NCI-H1436 (cell line): ENCODE results near the gene CFAP74.

Experiments
- DNase-seq: peaks from one replicate; lab custom pipeline; 2025; lab: John Stamatoyannopoulos, UW

Gene CFAP74

GRCh38 chr1:1872329-1872994 lies 131.1 kb downstream of the CFAP74 start:
- no peak for DNase-seq
